Airway epithelial cell (primary cell): ENCODE data around the gene CTXN1. TPM values are rescaled to one million over a fixed set of nuclear protein-coding genes. Genes with fewer than 3 reads are reported as not detected.

Experiments
- total RNA-seq: library from RNA; depleted of rRNA; stranded (reverse); fragments of >200 nt; gene quantifications from 2 replicates; pipeline ENCODE4 v1.2.3, GENCODE V29; 2015

The CTXN1 gene
- 6.7 and 7.8 TPM in 2 replicates for total RNA-seq

DNA sequence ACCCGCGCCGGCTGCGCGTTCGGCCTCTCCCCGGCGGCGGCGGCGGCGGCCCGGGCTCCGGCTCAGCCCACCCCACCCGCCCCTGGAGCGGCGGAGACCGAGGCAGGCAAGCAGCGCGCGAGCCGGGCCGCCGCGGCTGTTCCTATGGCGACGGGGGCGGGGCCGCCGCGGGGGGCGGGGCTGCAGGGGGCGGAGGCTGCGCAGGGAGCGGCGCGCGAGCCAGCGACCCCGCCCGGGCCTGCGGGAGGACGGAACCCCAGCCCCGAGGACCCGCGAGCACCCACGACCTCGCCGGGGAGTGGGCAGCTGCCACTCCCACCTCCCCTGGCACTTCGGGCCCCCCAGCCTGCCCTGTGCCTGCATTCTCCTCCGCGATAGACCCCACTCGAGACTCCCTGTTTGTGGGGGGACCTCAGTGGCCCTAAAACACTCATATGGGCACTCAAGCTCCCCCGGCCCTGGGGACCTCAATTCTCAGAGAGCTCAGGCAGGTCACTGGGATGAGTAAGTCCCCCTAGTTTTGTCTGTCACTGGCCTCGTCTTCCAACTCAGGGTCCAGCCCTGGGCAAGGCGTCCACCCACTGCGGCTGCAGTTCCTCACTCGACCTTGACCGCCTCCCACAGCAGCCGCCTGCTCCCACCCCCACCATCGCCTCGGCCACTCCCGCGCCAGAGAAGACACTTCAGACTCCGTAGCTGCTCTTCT, at the start of gene CTXN1:
CTXN1 (minus strand) TSS at position 115 of the 706 bp plus-strand sequence. CDS start 597 bp downstream, outside the sequence.

DNA sequence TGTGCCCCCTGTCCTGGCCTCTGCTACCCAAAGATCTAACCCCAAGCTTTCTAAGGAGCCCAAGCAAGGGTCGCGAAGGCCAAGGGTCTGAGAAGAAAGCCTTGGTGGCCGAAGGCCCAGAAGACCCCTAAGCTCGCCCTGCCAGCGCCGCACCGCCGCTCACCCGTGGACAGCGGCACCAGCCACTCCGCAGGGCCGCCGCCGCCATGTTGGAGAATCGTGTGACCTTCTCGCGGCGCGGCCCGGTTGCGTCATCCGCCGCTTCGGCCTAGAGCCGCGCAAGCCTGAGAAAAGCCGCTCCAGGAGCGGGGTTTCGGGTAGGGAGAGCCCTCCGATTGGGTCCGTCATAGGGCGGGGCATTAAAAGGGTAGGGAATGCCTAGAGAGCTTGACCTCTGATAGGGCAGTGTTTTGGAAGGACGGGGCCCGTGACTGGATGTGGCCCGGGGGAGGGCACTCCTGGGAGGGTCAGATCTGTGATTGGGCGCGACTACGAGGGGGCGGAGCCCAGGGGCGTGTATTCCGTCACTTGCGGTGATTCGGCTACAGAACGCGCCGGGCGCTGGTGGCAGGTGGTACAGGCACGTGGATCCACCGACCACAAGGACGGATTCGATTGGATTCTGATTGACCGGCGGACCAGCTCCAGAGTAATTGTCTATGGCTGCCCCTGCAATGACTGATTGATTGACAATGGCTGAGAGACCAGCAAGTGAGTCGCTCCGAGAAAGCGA, 17.7 kb upstream of the CTXN1 start, which contains the start of gene TIMM44:
TIMM44 (minus strand) TSS at position 223 of the 733 bp plus-strand sequence; CDS start at position 208, 15 bp downstream.

DNA sequence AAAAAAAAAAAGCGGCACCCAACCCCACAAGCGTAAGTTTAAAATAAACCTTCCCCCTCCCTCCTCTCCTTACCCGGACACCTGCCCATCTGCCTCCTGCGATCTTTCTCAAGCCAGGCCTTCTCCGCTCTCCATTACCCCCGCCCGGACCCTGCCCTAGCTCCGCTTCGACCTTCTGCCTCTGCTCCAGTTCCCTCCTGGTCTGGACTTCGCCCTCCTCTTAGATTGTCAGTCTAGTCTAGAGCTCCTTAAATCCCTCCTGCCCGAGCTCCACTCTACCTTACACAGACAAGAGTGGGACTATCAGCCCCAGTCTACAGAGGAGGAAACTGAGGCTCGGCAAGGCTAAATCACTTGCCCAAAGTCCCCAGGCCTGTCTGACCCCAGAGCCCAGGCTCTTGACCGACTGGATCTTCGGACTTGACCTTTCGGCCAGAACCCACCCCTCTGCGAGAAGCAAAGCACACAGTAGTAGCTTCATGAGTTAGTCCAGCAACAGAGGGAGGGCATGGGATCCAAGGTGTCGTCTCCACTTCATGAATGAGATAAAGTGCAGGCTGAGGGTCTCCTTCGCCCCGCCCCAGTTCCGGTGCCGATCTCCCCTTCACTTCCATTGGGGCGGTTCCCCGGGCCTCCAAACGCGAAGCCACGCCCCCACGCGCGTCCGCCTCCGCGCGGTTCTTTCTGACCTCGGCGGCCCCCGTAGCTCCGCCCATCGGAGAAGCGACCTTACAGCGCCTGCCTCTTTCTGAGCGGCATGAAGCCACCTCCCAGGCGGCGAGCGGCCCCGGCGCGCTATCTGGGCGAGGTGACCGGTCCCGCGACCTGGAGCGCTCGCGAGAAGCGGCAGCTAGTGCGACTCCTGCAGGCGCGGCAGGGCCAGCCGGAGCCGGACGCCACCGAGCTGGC, 6.1 kb downstream of the CTXN1 start, which contains the start of gene SNAPC2:
SNAPC2 (plus strand) TSS at position 729 of the 909 bp plus-strand sequence; CDS start at position 758, 29 bp downstream.

DNA sequence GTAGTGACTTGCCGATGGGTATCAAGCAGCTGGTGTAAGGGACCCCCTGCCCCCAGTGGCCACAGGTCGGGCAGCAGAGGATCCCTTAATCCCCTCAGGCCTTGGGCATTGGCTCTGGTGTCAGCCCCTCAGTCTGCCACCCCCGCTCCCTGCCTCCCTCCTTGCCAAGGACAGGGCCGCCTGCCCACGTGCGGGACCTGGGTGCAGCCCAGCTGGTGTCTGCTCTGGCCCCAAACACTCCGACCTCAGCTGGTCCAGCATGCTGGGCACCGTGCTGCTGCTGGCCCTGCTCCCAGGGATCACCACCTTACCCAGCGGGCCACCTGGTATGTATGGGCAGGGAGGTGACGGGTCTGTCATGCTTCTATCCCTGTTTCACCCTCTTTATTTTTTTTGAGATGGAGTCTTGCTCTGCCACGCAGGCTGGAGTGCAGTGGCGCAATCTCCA, 11.3 kb downstream of the CTXN1 start, which contains the start of gene TGFBR3L:
TGFBR3L (plus strand) TSS at position 233 of the 448 bp plus-strand sequence.

DNA sequence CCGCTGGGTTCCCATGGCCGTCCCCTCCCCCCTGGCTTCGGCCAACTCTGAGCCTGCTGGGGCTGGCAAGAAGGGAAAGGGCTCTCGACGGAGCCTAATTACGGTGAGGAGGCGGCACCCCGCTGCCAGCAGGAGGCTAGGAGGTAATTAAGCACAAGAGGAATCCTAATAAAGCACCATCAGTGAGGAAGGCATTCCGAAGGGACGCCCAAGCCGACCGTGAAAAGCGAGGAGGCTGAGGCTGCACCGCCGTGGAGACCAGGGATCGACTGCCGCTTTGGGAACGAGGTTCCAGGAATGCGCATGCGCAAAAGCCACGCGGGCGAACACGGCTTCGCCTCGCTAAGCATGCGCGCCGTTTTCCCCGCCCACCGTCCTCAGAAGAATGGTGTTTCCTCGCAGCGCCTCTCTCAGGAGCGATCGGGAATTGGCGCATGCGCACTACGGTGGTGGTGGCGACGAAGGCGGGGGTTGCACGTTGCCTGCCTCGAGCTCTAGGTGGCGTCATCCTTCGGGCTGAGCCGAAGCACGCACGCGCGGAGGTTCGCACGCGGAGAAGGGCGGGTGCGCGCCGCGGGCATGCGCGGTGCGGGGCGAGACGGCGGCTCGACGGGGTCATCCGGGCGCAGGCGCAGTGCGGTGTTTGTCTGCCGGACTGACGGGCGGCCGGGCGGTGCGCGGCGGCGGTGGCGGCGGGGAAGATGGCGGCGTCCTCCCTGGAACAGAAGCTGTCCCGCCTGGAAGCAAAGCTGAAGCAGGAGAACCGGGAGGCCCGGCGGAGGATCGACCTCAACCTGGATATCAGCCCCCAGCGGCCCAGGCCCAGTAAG, 22.5 kb downstream of the CTXN1 start, which contains the start of gene MAP2K7:
MAP2K7 (plus strand) TSS at position 634 of the 830 bp plus-strand sequence; CDS start at position 702, 68 bp downstream.

DNA sequence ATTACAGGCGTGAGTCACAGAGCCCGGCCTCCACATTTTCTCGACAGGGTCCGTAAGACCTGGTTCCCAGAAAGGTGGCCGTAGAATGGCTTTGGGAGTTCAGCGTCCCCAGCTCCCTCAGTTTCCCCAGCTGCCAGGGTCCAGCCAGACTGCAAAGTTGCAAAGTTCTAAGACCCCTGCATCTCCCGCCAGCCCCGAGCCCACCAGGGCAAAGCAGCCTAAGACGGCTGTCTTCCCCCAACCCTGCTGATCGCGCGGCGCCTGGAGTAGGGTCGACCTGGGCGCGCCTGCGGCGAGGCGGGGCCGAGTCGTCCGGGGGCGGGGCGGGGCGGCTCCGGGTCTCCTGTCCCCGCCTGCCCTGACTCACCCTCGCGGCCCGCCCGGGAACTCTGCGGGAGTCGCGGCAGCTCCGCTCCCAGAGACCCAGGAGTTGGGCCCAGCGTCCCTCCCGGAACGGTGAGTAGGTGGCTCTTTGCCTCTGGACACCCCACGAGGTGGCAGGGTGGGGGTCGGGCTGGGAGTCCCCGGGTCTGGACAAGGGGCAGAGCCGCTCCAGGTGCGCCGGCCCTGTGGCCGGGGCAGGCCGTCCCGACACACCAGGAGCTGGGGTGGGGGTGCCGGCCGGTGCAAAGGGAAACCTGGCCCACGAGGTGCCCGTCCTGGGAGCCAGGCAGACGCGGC, 37.6 kb downstream of the CTXN1 start, which contains the start of gene LRRC8E:
LRRC8E (plus strand) TSS at position 366 of the 681 bp plus-strand sequence. CDS start 7,094 bp downstream, outside the sequence.

Other genes with a start within 250 kb of the CTXN1 start
- gene MCEMP1, start 249.0 kb downstream of the CTXN1 start, total RNA-seq: not detected in 2 replicates
- 115 and 131 TPM in 2 replicates for gene TRAPPC5, start 245.3 kb downstream of the CTXN1 start, total RNA-seq
- gene FCER2, start 224.0 kb downstream of the CTXN1 start, total RNA-seq: not detected in 2 replicates
- not detected in 2 replicates for gene CLEC4G, start 194.0 kb downstream of the CTXN1 start, total RNA-seq
- not detected in 2 replicates for gene CD209, start 178.6 kb downstream of the CTXN1 start, total RNA-seq
- not detected in 2 replicates for gene CLEC4M, start 162.9 kb downstream of the CTXN1 start, total RNA-seq
- 14.8 and 16.4 TPM in 2 replicates for gene EVI5L, start 95.9 kb downstream of the CTXN1 start, total RNA-seq
- 0.07 TPM in 1 of 2 replicates, not detected in the other for gene PRR36, start 51.7 kb downstream of the CTXN1 start, total RNA-seq
- gene LRRC8E, start 37.6 kb downstream of the CTXN1 start, total RNA-seq: 7.6 and 9.0 TPM in 2 replicates
- 5.6 and 12.6 TPM in 2 replicates for gene MAP2K7, start 22.3 kb downstream of the CTXN1 start, total RNA-seq
- 2.6 and 10.2 TPM in 2 replicates for gene TGFBR3L, start 11.3 kb downstream of the CTXN1 start, total RNA-seq
- 21.6 and 22.9 TPM in 2 replicates for gene SNAPC2, start 5.8 kb downstream of the CTXN1 start, total RNA-seq
- gene TIMM44, start 17.5 kb upstream of the CTXN1 start, total RNA-seq: 57.5 and 66.4 TPM in 2 replicates
- 40.5 and 49.2 TPM in 2 replicates for gene ELAVL1, start 79.5 kb upstream of the CTXN1 start, total RNA-seq
- gene CCL25, start 126.6 kb upstream of the CTXN1 start, total RNA-seq: not detected in 2 replicates
- not detected in 2 replicates for gene FBN3, start 223.5 kb upstream of the CTXN1 start, total RNA-seq